Aorta (tissue), 5 donors: ENCODE measurements around the gene DUSP12. TPM values are rescaled to one million over a fixed set of nuclear protein-coding genes. Genes with fewer than 3 reads are reported as not detected.
"Not testable (repeated sequence)": the region's sequence is repeated elsewhere in the genome, so short reads cannot be mapped to it uniquely, and the experiment has no call there.

ENCODE experiments used
- ATAC-seq: fragments of 200-7000 bp; cut with Tn5 transposase; one replicate; pipeline ENCODE4 v1.9.1; 2022; ENCODE audit warnings: moderate library complexity; ENCODE audit not compliant: low FRiP score
- DNase-seq, 2 donors: peaks; one replicate each; pipeline ENCODE4 v3.0.0-alpha.2; 2020
- H3K27ac ChIP-seq, 2 donors: one replicate each; pipeline ENCODE4 v1.5.1; 2013; ENCODE audit warnings: low read length in 2 of 2, mild to moderate bottlenecking in 2 of 2, moderate library complexity in 2 of 2, control low read depth in 1 of 2, inconsistent platforms in 1 of 2, low read depth in 1 of 2
- H3K27me3 ChIP-seq, 2 donors: one replicate each; pipeline ENCODE4 v1.6.1; 2013; ENCODE audit warnings: control low read depth in 1 of 2, low read length in 1 of 2, mild to moderate bottlenecking in 1 of 2, moderate library complexity in 1 of 2; ENCODE audit not compliant: insufficient read depth in 2 of 2, control insufficient read depth in 1 of 2
- H3K36me3 ChIP-seq, 2 donors: one replicate each; pipeline ENCODE4 v1.6.1; 2013; ENCODE audit warnings: control low read depth in 1 of 2, low read length in 1 of 2, mild to moderate bottlenecking in 1 of 2; ENCODE audit not compliant: insufficient read depth in 2 of 2, control insufficient read depth in 1 of 2
- H3K4me1 ChIP-seq, 2 donors: one replicate each; pipeline ENCODE4 v1.6.1; 2013; ENCODE audit warnings: low read length in 2 of 2, control low read depth in 1 of 2, mild to moderate bottlenecking in 1 of 2, moderate library complexity in 1 of 2; ENCODE audit not compliant: insufficient read depth in 2 of 2, control insufficient read depth in 1 of 2
- H3K4me3 ChIP-seq, 2 donors: one replicate each; pipeline ENCODE4 v1.5.1; 2013; ENCODE audit warnings: low read length in 2 of 2, control low read depth in 1 of 2, mild to moderate bottlenecking in 1 of 2
- H3K9me3 ChIP-seq: one replicate; pipeline ENCODE4 v1.6.1; 2013; ENCODE audit warnings: mild to moderate bottlenecking, low read length; ENCODE audit not compliant: control insufficient read depth
- WGBS, 2 donors: extraction: QIAGEN DNeasy Blood & Tissue Kit; methylation state at CpG; one replicate each; pipeline ENCODE4 v1.1.7; 2013; 5-methylcytosine and 5-hydroxymethylcytosine counted together
- intact Hi-C, 2 donors: fragments of 100-400 bp; cut with DNase I; formaldehyde crosslinking; loops; one replicate each; pipeline versions ENCODE4 v1.14.2 to v1.15.0; 2022
- polyA plus RNA-seq, 2 donors: library from polyadenylated mRNA; stranded (reverse); fragments of 200-250 nt; gene quantifications; one replicate each; pipeline ENCODE4 v1.2.3, GENCODE V29; 2013
- total RNA-seq, 2 donors: library from RNA; stranded (reverse); fragmentation: NEBNext Ultra II Directional; extraction: Animal tissue kit (Norgen Biotek cat#: 25700); gene quantifications; one replicate each; pipeline ENCODE4 v1.2.1, GENCODE V29; 2021
- donor health status: healthy with polysubstance abuse.
- donor health status: Bipolar disorder and iron deficiency.
- donor health status: DM: no; HTN: no; CAD: no.
- donor health status: DM: no; HTN: no; CAD: no.
- donor health status: DM: yes; HTN: yes; CAD: no.

DUSP12 gene
- total and polyA plus RNA-seq, 4 donors = 19.3 to 30.1 (median 23.9) TPM

DNA sequence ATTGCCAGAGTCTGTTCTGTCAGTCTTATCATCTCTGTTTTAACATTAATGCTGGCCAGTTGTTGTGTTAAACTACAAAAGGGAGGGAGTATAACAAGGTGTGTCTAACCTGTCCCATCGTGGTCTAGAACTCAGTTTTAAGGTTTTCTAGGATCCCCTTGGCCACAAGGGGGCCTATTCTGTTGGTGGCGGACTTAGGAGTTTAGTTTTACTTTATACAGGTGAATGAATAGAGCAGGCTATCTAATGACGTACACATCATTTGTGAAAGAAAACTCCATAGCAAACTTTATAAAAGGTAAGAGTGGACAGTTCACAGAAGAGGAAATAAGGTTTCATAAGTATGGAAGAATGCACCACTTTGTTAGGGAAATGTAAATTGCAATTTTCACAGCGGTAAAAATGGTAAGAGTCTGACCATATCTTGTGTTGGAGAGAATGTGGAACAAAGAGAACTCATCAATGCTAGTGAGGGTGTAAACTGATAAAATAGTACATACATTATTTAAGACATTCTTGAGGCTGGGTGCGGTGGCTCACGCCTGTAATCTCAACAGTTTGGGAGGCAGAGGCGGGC is 14.0 kb downstream of the DUSP12 start:
- intact Hi-C loops = no loop called here
- Histone ChIP-seq H3K27me3 (no peaks in the 10 kb centered on the region), H3K9me3 (no peaks in the 10 kb centered on the region), H3K4me3 (no peak overlapping the region), H3K27ac (no peak overlapping the region), H3K4me1 (no peaks in the 10 kb centered on the region), H3K36me3 (no peaks in the 10 kb centered on the region)
- ATAC-seq = no peak
- DNase-seq = no peak
- WGBS, 2 donors = 70 to 78% methylated on average over 7 of the region's 7 CpGs

DNA sequence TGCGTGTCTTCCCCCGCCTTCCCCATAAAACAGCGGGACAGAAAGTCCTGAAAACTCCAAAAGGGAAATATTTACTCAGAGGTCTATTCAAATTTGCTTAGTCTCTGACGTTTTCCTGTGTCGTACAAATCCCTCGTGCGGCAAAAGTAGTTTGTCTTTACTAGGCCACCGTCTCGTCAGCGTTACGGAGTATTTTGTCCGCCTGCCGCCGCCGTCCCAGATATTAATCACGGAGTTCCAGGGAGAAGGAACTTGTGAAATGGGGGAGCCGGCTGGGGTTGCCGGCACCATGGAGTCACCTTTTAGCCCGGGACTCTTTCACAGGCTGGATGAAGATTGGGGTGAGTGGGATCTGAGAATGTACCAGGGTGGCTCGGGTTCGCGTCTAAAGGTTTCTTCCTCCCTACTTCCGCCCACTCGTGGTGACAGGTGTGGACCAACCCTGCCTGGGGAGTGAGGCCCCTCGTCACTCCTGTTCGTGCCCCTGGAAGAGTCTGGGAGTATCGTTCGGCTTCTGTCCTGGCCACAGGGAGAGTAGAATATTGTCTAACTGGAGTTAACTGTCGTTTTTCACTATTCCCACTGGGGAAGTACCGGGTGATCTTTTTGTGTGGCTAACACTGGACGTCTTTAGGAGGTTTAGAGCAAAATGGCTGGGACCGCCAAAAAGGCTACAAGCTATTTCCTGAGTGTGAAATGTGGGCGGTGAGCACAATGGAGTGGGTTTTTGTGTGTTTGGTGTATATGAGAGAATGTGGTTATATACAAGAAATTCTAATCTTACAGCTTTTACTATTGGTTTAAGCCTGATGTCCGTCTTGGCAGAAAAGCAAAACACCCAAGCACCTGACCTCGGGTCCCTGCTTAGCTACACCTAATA is 16.8 kb downstream of the DUSP12 start, which contains the start of gene ATF6:
Gene ATF6 (plus strand): TSS at position 219 of the 880 bp plus-strand sequence. CDS start 41 bp downstream, at position 260.
- 0 to 1% methylated on average over 35 of the region's 35 CpGs for WGBS, 2 donors

DNA sequence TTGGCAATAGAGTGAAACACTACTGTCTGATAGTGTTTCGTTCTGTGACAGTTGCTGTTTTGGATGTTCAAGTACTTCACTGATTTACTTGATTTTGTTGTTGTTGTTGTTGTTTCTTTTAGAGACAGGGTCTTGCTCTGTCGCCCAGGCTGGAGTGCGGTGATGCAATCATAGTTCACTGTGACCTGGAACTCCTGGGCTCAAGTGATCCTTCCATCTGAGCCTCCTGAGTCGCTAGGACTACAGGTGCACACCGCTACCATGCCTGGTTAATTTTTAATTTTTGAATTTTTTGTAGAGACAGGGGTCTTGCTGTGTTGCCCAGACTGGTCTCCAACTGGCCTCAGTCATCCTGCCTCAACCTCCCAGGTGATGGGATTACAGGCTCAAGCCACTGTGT is 18.9 kb downstream of the DUSP12 start:
- no peak for ATAC-seq
- intact Hi-C loops = no loop called here

More for the DNA sequence above, 16.8 kb downstream of the DUSP12 start, which contains the start of gene ATF6:
- peak; percentile 93 to 96 for DNase-seq
- no peaks in the 10 kb centered on the region for H3K9me3 ChIP-seq
- H3K4me3 ChIP-seq = peak within 1 kb of the TSS; percentile 79 to 98
- peak within 1 kb of the TSS; percentile 73 to 89 for H3K27ac ChIP-seq
- intact Hi-C loops = no loop called here
- peak; percentile 97 for ATAC-seq
- no peaks in the 10 kb centered on the region for H3K27me3 ChIP-seq
- no peaks in the 10 kb centered on the region for H3K4me1 ChIP-seq
- H3K36me3 ChIP-seq = no peaks in the 10 kb centered on the region

DNA sequence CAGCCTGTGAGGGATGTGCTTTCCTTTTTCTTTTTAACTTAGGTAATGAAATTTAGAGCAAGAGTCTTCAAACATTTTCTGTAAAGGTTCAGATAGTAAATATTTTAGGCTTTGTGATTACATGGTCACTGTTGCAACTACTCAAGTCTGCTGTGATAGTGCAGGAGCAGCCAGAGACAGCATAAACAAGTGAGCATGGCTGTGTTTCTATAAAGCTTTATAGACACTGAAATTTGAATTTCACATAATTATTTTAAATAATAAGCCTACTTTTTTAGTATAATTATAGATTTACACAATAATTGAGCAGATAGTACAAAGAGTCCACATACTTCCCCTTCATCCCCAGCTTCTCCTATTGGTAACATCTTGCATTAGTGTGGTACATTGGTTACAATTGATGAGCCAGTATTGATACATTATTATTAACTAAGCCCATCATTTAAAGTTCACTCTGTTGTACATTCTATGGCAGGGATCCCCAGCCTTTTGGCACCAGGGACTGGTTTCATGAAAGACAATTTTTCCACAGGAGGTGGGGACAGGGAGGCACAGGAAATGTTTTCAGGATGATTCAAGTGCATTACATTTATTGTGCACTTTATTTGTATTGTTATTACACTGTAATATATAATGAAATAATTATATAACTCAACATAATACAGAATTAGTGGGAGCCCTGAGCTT is 19.5 kb downstream of the DUSP12 start:
- DNase-seq (no peak), ATAC-seq (no peak)
- Histone ChIP-seq H3K4me1 (no peaks in the 10 kb centered on the region), H3K36me3 (no peaks in the 10 kb centered on the region), H3K27me3 (no peaks in the 10 kb centered on the region), H3K9me3 (no peaks in the 10 kb centered on the region), H3K27ac (no peak overlapping the region), H3K4me3 (no peak overlapping the region)
- intact Hi-C loops = no loop called here

More for the DNA sequence above, 18.9 kb downstream of the DUSP12 start:
- WGBS, 2 donors = 92 to 98% methylated on average over 5 of the region's 5 CpGs
- Histone ChIP-seq H3K4me1 (no peaks in the 10 kb centered on the region), H3K36me3 (no peaks in the 10 kb centered on the region), H3K27ac (no peak overlapping the region), H3K4me3 (no peak overlapping the region), H3K27me3 (no peaks in the 10 kb centered on the region), H3K9me3 (no peaks in the 10 kb centered on the region)
- no peak for DNase-seq

DNA sequence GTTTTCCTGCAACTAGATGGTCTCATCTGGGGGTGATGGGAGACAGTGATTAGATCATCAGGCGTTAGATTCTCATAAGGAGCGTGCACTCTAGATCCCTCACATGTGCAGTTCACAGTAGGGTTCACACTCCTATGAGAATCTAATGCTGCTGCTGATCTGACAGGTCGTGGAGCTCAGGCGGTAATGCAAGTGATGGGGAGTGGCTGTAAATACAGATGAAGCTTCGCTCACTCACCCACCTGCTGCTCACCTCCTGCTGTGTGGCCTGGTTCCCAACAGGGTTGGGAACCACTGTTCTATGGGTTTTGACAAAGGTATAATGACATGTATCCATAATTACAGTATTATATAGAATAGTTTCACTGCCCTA is 20.1 kb downstream of the DUSP12 start:
- H3K36me3 ChIP-seq, H3K27ac ChIP-seq, DNase-seq, ATAC-seq, H3K4me1 ChIP-seq, intact Hi-C loops, H3K4me3 ChIP-seq, H3K9me3 ChIP-seq, H3K27me3 ChIP-seq: not testable (repeated sequence)
- WGBS, 2 donors = 88 to 91% methylated on average over 5 of the region's 5 CpGs

DNA sequence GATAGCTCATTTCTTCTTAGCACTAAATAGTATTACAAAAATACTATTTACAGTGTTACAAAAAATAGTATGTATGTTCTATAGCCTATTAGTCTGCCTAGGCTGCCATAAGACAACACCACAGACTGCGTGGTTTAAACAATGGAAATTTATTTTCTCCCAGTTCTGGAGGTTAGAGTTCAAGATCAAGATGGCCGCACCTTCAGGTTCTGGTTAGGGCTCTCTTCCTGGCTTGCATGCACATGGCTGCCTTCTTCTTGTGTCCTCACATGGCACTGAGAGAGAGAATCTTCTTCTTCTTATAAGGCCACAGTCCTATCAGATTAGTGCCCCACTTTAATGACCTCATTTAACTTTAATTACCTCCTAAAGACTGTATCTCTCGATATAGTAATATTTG is 20.7 kb downstream of the DUSP12 start:
- intact Hi-C loops = no loop called here
- no peak overlapping the region for H3K4me3 ChIP-seq
- ATAC-seq = no peak
- no peaks in the 10 kb centered on the region for H3K4me1 ChIP-seq
- H3K9me3 ChIP-seq = no peaks in the 10 kb centered on the region
- no peaks in the 10 kb centered on the region for H3K36me3 ChIP-seq
- WGBS, 2 donors = 94 to 96% methylated on average over 3 of the region's 3 CpGs
- no peak overlapping the region for H3K27ac ChIP-seq
- DNase-seq = no peak
- no peaks in the 10 kb centered on the region for H3K27me3 ChIP-seq

DNA sequence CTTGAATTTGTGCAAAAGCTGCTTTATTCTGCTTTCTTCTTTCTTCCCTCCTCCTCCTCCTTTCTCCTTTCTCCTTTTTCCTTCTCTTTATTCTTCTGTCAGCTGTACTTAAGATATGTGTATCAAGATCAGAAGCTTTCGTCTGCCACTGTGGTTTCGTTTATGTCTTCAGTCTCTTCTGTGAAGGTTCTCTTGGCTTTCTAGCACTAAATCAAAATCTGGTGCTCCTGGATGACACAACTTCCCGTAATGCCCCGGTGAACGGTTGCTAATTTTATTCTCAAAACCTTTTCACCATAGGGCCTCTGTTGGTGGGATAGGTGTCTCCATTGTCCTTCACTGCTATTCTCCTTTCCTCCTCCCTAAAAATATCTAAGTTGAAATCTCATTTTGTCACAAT is 21.6 kb downstream of the DUSP12 start:
- Histone ChIP-seq H3K36me3 (no peaks in the 10 kb centered on the region), H3K9me3 (no peaks in the 10 kb centered on the region), H3K4me1 (no peaks in the 10 kb centered on the region), H3K4me3 (no peak overlapping the region), H3K27ac (no peak overlapping the region), H3K27me3 (no peaks in the 10 kb centered on the region)
- intact Hi-C loops = no loop called here
- ATAC-seq (no peak), DNase-seq (no peak)
- WGBS, 2 donors = 61 to 71% methylated on average over 5 of the region's 5 CpGs

DNA sequence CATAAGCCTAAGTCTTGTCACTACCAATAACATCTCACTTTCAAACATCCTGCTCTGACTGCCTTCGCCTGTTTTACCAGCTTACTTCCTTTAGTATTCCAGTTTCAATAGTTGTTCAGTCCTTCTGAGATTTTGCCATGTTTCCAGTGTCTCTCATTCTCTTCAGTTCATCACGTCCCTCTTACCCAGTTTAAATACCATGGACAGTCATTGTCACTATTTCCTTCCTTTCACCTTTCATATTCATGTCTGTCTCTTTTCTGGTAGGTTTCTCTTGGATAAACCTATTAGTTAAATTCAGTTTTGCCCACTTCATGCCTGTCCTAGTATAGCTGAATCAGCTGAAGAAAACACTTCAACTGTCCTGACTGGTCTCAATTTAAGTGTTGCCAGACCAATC is 22.4 kb downstream of the DUSP12 start:
- H3K4me3 ChIP-seq = no peak overlapping the region
- ATAC-seq (no peak), DNase-seq (no peak)
- H3K4me1 ChIP-seq = no peaks in the 10 kb centered on the region
- 83 to 86% methylated on average over 2 of the region's 2 CpGs for WGBS, 2 donors
- no peaks in the 10 kb centered on the region for H3K27me3 ChIP-seq
- no peaks in the 10 kb centered on the region for H3K36me3 ChIP-seq
- H3K27ac ChIP-seq = no peak overlapping the region
- no peaks in the 10 kb centered on the region for H3K9me3 ChIP-seq
- intact Hi-C loops = no loop called here
